Lower leg skin (tissue), 3 donors: ENCODE measurements around the gene ZNF76.

Experiments used
- POLR2A ChIP-seq, 2 donors: fragments of 450-650 bp; IDR thresholded peaks; one replicate each; pipeline ENCODE4 v1.6.1; 2016 to 2017; ENCODE audit warnings: antibody characterized with exemption in 2 of 2, mild to moderate bottlenecking in 1 of 2, moderate library complexity in 1 of 2
- TF ChIP-seq, protein P1 (sequence below), 3 donors: fragments of 450-650 bp; IDR thresholded peaks; one replicate each; pipeline ENCODE4 v1.5.1; 2016; ENCODE audit warnings: antibody characterized with exemption in 3 of 3, mild to moderate bottlenecking in 3 of 3, moderate library complexity in 2 of 3

DNA sequence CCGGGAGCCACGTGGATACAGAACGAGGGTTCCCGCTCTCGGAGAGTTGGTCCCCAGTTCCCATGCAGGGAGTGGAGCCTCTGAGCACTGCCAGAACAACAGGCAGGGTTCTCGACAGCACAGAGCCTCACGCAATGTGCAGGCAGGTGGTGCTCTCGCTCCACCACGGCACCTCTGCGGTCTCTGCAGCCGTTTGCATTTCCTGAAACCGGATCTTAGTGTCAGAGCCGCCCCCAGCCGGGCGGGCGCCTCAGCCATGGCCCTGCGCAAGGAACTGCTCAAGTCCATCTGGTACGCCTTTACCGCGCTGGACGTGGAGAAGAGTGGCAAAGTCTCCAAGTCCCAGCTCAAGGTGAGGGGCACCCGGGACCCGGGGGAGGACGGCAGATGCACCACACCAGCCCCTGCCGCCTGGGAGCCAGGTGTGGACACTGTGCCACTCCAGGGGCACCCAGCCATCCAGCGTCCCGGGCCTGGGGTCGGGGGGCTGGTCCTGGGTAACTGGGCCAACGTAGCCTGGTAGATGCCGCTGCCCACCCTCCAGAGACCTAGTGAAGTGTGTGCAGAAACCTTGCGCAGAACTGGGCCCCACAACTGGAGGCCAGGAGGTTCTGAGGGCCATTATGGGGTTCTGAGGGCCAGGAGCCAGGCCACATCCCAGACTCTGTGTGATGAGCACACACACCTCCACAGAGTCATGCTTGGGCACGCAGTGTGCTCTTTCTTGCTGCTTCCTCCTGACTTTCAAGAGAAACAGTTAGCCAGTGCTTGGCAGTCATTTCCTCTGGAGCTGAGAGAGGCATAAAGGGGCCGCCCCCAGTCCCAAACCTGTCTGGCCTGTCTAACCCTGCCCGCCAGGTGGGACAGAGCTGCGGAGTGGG lies 38.3 kb downstream of the ZNF76 start, which contains the start of gene DEF6:
- TF ChIP-seq, protein P1, sequence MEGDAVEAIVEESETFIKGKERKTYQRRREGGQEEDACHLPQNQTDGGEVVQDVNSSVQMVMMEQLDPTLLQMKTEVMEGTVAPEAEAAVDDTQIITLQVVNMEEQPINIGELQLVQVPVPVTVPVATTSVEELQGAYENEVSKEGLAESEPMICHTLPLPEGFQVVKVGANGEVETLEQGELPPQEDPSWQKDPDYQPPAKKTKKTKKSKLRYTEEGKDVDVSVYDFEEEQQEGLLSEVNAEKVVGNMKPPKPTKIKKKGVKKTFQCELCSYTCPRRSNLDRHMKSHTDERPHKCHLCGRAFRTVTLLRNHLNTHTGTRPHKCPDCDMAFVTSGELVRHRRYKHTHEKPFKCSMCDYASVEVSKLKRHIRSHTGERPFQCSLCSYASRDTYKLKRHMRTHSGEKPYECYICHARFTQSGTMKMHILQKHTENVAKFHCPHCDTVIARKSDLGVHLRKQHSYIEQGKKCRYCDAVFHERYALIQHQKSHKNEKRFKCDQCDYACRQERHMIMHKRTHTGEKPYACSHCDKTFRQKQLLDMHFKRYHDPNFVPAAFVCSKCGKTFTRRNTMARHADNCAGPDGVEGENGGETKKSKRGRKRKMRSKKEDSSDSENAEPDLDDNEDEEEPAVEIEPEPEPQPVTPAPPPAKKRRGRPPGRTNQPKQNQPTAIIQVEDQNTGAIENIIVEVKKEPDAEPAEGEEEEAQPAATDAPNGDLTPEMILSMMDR (IDR thresholded peaks at IDR 0.05) = peak in 1 of 3 donors; percentile 41
- no peak for TF ChIP-seq POLR2A (IDR thresholded peaks at IDR 0.05)
